ENCODE data around the gene EML2.

The EML2 gene

DNA sequence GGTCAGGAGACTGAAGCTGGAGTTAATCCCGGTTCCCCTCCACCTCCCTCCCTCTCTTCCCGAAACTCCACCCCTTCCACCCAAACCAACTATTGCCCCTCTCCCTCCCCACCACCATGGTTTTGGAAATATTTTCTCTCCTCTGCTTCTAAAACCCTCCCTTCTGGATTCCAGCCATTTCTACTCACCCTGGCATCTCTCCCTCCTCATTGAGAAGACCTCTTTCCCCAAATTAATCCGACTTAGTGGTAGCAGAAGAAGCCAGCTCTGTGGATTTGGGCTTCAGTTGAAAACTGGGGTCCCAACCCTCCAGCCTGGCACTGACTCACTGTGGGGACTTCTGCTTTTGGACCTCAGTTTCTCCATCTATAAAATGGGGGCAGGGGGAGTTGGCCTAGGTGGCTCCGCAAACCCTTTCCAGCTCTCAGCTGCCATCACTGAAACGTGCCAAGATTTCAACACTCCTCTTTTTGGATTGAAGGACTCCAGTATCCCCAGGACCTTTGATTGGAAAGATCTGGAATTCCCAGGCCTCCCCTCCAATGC lies 38.8 kb downstream of the EML2 start:
- no peak overlapping the region for H3K4me3 ChIP-seq (ENCODE audit: low read depth in 1 of 2, low read length in 2 of 2)
- H4K20me1 ChIP-seq (ENCODE audit: insufficient read depth, low read length) = no peaks in the 10 kb centered on the region; the same call in none of the 2 replicates
- no peak overlapping the region for H2AFZ ChIP-seq (ENCODE audit: low read depth, low read length)
- no peak overlapping the region for H3K4me2 ChIP-seq (ENCODE audit: insufficient read depth, low read length)
- H3K4me1 ChIP-seq (ENCODE audit: insufficient read depth, low read length) = no peaks in the 10 kb centered on the region
- no peak overlapping the region for H3K9ac ChIP-seq (ENCODE audit: low read depth, low read length)
- TF ChIP-seq, protein P1, sequence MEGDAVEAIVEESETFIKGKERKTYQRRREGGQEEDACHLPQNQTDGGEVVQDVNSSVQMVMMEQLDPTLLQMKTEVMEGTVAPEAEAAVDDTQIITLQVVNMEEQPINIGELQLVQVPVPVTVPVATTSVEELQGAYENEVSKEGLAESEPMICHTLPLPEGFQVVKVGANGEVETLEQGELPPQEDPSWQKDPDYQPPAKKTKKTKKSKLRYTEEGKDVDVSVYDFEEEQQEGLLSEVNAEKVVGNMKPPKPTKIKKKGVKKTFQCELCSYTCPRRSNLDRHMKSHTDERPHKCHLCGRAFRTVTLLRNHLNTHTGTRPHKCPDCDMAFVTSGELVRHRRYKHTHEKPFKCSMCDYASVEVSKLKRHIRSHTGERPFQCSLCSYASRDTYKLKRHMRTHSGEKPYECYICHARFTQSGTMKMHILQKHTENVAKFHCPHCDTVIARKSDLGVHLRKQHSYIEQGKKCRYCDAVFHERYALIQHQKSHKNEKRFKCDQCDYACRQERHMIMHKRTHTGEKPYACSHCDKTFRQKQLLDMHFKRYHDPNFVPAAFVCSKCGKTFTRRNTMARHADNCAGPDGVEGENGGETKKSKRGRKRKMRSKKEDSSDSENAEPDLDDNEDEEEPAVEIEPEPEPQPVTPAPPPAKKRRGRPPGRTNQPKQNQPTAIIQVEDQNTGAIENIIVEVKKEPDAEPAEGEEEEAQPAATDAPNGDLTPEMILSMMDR (IDR thresholded peaks at IDR 0.05; ENCODE audit: borderline replicate concordance, extremely low read depth, low read length, poor library complexity, severe bottlenecking) = no peak
- no peak for TF ChIP-seq EZH2 (IDR thresholded peaks at IDR 0.05; ENCODE audit: borderline replicate concordance, low read depth, low read length, severe bottlenecking)
- ATAC-seq (ENCODE audit: insufficient read depth, low read depth) (no peak), DNase-seq (no peak)
- no peaks in the 10 kb centered on the region for H3K9me3 ChIP-seq (ENCODE audit: insufficient read depth, low read length, severe bottlenecking)
- H3K27me3 ChIP-seq (ENCODE audit: insufficient read depth, low read length, poor library complexity) = peaks cover 37% of the 10 kb centered on the region
- H3K36me3 ChIP-seq (ENCODE audit: insufficient read depth, low read length) = no peaks in the 10 kb centered on the region
- H3K79me2 ChIP-seq (ENCODE audit: insufficient read depth, low read length) = no peaks in the 10 kb centered on the region
- H3K27ac ChIP-seq (ENCODE audit: low read length) = no peak overlapping the region

DNA sequence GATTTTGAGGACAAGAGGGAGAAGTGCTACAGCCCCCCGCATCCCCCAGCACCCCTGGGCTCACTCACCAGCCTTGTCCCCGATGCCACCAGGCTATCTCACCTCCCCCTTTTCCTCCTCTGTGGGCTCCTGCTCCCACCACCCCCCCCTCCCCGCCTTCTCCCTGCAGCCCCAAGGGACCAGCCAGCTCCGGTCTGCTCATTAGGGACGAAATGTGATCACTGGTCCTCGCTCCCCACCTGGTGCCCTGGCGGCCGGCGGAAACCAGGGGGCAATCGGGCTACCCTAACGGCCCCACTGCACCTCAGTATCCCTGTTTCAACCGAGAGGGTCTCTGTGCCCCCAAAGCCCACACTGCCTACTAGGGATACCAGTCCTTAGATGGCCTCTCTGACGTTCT lies 39.9 kb downstream of the EML2 start:
- Histone ChIP-seq H3K4me2 (ENCODE audit: insufficient read depth, low read length) (no peak overlapping the region), H4K20me1 (ENCODE audit: insufficient read depth, low read length) (no peaks in the 10 kb centered on the region; the same call in none of the 2 replicates), H3K27me3 (ENCODE audit: insufficient read depth, low read length, poor library complexity) (peaks cover 37% of the 10 kb centered on the region), H3K4me3 (ENCODE audit: low read depth in 1 of 2, low read length in 2 of 2) (no peak overlapping the region), H3K79me2 (ENCODE audit: insufficient read depth, low read length) (no peaks in the 10 kb centered on the region), H3K4me1 (ENCODE audit: insufficient read depth, low read length) (no peaks in the 10 kb centered on the region), H3K27ac (ENCODE audit: low read length) (no peak overlapping the region), H2AFZ (ENCODE audit: low read depth, low read length) (no peak overlapping the region), H3K9me3 (ENCODE audit: insufficient read depth, low read length, severe bottlenecking) (no peaks in the 10 kb centered on the region), H3K9ac (ENCODE audit: low read depth, low read length) (no peak overlapping the region), H3K36me3 (ENCODE audit: insufficient read depth, low read length) (no peaks in the 10 kb centered on the region)
- ATAC-seq (ENCODE audit: insufficient read depth, low read depth) (no peak), DNase-seq (no peak)
- TF ChIP-seq, protein P1 (IDR thresholded peaks at IDR 0.05; ENCODE audit: borderline replicate concordance, extremely low read depth, low read length, poor library complexity, severe bottlenecking) = no peak
- no peak for TF ChIP-seq EZH2 (IDR thresholded peaks at IDR 0.05; ENCODE audit: borderline replicate concordance, low read depth, low read length, severe bottlenecking)

DNA sequence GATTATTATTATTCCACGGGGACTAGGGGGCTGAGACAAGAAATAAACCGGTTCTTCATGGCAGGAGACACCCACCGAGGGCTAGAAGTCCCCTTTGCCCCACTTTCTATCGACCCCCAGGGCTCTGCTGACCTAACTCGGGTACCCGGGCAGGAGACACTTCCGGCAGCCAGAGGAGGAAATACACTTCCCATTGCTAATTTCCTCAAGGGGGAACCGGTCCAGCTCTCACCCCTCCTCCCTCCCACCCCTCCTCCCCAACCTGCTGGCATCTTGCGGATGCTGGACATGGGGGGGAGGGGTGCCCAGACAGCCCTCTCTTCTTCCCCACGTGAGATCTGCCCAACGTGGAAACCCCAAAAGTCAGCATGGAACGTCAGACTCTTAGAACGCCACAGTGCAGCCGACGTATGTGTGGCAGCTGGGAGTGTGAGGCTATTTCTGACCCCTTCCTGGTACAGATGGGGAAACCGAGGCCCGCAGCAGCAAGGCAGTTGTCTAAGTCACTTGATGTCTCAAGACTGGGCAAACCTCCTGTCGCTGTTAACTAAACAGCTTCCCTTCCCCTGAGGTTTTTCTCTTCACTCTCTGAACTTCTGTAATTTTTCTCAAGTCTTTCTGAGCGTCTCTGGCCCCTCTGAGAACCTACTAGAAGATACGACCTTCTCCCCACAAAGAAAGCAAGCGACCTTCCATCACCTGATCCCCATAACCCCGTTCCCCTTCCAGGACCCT lies 40.8 kb downstream of the EML2 start:
- H3K4me1 ChIP-seq (ENCODE audit: insufficient read depth, low read length) = no peaks in the 10 kb centered on the region
- H3K4me2 ChIP-seq (ENCODE audit: insufficient read depth, low read length) = no peak overlapping the region
- TF ChIP-seq, protein P1 (IDR thresholded peaks at IDR 0.05; ENCODE audit: borderline replicate concordance, extremely low read depth, low read length, poor library complexity, severe bottlenecking) = no peak
- TF ChIP-seq EZH2 (IDR thresholded peaks at IDR 0.05; ENCODE audit: borderline replicate concordance, low read depth, low read length, severe bottlenecking) = no peak
- ATAC-seq (ENCODE audit: insufficient read depth, low read depth) = no peak
- H3K36me3 ChIP-seq (ENCODE audit: insufficient read depth, low read length) = no peaks in the 10 kb centered on the region
- DNase-seq = no peak
- H2AFZ ChIP-seq (ENCODE audit: low read depth, low read length) = no peak overlapping the region
- no peaks in the 10 kb centered on the region; the same call in none of the 2 replicates for H4K20me1 ChIP-seq (ENCODE audit: insufficient read depth, low read length)
- no peaks in the 10 kb centered on the region for H3K79me2 ChIP-seq (ENCODE audit: insufficient read depth, low read length)
- no peak overlapping the region for H3K27ac ChIP-seq (ENCODE audit: low read length)
- no peaks in the 10 kb centered on the region for H3K9me3 ChIP-seq (ENCODE audit: insufficient read depth, low read length, severe bottlenecking)
- H3K9ac ChIP-seq (ENCODE audit: low read depth, low read length) = no peak overlapping the region
- H3K27me3 ChIP-seq (ENCODE audit: insufficient read depth, low read length, poor library complexity) = peaks cover 37% of the 10 kb centered on the region
- no peak overlapping the region for H3K4me3 ChIP-seq (ENCODE audit: low read depth in 1 of 2, low read length in 2 of 2)
